GM19438 (cell line): ENCODE data around the gene PDAP1.
"Not testable (repeated sequence)": the region's sequence is repeated elsewhere in the genome, so short reads cannot be mapped to it uniquely, and the experiment has no call there.

Experiments
- ATAC-seq: cut with Tn5 transposase; IDR thresholded peaks from one replicate; pipeline ENCODE4 v1.9.1; 2021; ENCODE audit warnings: low read depth; ENCODE audit not compliant: unreplicated experiment

Gene PDAP1, protein sequence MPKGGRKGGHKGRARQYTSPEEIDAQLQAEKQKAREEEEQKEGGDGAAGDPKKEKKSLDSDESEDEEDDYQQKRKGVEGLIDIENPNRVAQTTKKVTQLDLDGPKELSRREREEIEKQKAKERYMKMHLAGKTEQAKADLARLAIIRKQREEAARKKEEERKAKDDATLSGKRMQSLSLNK

DNA sequence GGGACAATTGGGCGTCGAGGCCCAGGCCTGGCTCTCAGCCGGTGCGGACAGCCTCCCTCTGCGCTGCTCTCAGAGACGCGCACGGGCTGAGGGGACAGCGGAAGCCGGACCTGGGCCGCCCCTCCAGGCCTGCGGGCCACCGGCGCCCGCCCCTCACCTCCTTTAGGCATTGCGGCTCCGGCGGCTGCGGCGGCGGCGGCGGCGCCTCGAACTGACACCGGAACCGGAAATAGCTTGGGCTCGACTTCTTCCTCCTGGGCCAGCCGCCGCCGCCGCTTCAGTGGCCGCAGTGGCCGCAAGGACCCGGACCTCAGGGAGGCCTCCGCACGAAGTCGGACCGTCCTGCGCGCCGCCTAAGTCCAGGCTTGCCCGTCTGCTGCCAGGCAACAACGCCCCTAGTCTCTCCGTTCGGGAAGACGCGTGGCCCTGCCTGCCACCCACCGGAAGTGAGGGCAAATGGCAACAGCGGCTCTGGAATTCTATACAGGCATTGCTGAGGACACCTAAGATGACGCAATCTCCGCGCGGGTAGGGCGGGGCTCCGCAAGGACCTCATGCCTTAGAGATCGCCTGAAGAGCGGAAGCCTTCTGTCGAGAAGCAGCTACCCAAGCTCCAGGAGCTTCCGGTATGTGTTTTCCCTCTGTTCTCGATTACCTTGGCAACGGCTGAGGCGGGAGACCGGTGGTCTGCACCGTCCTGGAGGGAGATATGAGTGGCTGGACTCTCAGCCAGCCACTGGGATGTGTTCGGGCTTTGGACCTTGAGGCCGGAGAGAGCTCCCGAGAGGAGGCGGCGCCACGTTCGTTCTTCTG lies at the start of gene PDAP1, which contains the start of gene BUD31:
PDAP1 (minus strand) TSS at position 219 of the 813 bp plus-strand sequence; CDS start at position 170, 49 bp downstream.
BUD31 (plus strand) TSS at position 591 of the 813 bp plus-strand sequence. CDS start 2,124 bp downstream, outside the sequence.
- peak; percentile 83 for ATAC-seq

DNA sequence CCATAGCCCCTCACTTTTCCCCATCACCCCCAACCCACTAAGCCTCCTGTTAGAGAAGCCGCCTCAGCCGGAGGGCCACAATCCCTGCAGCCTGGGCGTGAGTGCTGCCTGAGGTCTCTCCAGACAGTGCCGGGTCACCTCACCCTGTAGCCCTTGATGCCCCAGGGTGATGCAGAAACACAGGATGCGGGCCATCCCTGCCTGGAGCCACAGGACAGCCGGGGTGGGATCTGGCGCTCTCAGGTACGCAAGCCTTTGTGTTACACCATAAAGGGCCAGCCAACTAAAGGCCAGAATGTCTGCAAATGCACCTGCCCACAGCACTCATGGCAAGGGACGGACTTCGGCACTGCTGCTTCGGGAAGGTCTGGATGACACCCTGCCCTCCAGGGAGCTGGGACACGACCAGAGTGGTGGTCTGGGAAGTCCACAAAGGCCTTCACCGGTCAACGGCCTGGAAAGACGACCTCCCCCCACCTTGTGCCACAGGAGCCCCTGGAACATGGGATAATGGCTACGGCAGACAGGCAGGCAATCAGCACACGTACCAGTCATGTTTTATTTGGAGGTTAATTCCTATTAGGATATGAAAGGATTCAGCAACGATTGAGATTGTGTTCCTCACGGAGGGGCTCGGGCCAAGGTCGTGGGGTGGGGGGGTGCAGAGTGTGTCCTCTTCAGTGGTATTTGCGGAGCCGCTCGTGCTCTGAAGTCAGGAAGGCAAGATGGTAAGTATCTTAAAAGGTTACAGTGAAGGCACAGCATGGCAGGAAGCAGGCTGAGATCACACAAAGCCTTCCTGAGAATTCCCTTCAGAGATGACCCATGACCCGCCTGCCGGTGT lies 49.5 kb upstream of the PDAP1 start:
- no peak for ATAC-seq

DNA sequence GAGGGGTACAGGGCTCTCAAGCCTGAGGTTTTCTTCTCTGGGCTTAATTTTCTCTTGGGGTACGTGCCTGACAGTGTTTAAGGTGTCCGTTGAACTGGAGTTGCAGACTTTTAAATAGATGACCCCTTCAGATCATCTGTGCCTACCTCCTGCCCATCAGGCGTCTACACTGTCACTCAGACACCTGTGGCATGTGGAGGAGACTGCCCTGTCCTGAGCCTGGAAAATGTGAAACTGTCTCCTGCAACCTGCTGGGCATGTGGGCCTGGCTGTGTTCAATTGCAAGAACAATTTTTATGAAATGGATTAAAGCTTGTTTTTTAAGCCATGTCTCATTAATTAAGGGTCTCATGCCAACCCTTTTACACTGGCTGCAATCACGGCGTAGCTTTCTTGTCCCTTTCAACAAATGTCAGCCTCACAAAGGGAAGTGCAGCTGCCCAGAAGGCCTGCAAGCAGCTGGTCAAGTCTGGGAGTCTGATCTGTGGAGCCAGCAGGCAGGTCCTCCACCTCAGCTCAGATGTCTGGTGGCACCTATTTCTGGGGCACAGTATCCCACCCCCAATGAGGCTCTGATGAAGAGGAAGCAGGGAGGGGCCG lies 48.8 kb upstream of the PDAP1 start:
- ATAC-seq = no peak

DNA sequence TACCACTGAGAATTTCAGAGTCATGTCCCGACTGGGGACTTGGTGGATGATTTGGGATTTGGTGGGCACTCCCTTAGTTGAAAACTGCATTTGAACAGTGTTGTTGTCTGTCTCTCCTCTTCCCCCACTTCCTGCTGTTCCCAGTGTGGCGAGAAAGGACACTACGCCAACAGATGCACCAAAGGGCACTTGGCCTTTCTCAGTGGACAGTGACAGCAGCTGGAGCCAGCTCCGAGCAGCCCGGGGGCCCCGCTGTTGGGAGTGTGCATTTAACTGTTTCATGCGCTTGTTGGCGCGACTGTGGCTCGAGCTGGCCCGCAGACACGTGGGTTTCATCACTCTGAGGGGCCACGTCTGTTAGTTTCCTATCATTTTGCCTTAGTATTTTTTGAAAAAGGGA lies 47.9 kb upstream of the PDAP1 start:
- ATAC-seq = no peak

DNA sequence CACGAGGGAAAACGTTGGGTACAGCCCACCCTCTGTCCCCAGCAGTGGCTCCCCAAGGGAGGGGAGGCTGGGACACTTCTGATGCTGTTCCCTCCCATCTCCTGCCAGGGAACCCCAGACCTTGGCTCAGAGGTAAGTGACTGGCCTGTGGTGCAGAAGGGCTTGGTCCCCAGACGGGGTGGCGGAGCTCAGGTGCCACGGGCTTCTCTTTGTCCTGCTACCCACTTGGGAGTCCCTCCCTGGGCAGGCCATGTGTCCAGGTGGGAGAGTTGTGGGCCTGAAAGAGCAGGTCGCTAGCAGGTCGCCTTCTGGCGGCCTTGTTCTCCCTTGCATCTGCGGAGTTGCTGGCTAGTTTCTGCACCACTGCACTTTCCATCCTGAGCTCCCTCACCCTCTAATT lies 47.5 kb upstream of the PDAP1 start:
- ATAC-seq = no peak

DNA sequence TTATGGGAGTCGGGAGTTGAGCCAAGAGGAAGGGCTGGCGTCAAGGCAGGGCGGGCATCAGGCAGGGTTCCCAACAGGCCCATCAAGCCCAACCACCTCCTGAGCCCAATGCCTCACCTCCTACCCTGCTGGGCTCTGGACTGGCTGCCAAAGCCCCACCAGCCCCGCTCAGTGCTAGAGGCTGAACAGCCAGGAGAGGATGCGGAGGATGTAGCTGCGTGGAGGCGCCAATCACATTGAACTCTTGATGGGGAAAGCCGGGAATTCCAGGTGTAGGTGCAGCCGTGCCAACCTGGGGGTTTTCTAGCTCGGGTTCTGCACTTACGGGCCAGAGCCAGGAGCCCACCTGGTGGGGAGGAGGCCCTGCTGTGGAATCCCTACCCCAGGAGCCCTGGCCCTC lies 44.7 kb upstream of the PDAP1 start:
- no peak for ATAC-seq

DNA sequence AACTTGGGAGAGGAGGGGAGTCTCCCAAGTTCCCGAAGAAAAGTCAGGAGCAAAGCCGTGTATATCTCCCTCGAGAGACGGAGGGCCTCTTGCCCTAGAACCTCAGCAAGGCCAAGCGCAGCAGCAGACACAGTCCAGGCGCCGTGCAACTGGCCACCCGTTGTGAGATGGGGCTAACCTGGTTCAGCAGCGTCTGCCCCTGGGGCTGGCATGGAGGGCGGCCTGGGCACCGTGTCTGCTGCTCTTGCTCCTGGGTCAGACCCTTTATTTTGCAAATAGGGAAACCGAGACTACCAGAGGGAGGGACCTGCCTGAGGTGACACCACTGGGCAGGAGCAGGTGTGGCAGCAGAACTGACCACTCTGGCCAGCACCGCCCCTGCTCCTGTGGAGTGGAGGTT lies 44.1 kb upstream of the PDAP1 start:
- no peak for ATAC-seq

DNA sequence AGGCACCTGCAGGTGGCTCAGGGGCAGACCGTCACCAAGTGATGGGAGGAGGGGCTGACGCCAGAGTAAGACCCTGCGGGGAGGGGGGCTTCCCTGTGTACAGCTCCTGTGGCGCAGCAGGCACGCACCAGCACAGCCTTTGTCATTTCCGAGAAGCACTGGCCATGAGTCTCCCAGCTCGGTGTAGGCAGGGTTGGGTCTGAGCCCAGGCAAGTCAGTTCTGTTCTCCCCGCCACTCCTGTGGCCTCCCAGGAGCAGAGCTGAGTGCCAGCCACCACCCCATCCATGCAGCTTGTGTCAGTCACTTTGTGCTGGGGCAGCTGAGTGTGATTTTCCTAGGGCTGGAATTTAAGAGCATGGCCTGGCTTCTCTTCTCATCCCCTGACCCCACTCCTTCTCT lies 43.5 kb upstream of the PDAP1 start:
- ATAC-seq = no peak

DNA sequence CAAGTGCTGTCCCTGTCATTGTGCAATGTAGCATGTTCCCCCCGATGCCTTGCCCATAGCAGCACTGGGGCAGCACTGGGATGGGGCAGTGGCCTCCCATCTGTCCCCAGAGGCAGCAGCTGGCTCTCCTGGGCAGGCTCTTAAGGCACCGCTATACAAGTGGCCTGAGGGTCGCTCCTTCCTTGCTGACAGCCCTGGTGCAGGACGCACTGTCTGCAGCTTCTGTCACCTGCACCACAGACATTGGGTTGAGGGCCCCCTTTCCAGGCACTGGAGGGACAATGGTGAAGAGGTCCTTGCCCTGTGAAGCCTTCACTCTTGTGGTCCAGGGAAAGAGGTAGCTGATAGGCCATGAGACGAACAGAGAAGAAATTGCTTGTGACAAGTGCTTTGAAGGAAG lies 40.9 kb upstream of the PDAP1 start:
- ATAC-seq = no peak

DNA sequence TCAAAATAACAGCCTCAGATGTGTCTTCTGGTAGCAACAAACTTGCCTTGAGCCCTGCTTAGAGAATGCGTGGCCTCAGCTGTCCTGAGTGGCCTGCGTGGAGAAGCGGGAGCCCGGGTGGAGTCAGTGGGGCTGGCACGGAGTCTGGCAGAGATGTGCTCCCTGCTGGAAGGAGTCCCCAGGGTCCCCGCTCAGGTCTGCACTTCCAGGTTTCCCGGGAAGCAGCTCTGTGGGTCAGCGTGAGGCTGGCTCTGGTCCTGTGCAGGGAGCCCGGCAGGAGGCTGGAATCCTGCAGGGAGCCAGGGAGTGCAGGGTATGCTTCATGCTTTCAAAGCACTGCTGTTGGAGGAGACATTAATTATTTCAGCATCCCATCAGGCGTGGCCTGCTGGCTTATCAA lies 40.5 kb upstream of the PDAP1 start:
- ATAC-seq = no peak

DNA sequence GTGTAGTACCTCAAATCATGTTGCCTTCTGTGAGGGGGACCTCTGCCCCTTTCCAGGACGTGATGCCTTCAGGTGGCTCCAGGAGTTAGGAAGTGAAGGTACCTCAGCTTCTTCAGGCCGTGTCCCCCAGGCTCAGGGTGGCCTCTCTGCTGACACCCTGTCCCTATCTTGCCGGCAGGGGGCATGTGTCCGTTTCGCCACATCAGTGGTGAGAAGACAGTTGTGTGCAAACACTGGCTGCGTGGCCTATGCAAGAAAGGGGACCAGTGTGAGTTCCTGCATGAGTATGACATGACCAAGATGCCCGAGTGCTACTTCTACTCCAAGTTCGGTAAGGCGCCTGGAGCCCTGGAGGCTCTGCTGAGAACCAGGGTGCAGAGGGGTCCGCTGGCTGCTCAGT lies 39.5 kb upstream of the PDAP1 start:
- no peak for ATAC-seq

DNA sequence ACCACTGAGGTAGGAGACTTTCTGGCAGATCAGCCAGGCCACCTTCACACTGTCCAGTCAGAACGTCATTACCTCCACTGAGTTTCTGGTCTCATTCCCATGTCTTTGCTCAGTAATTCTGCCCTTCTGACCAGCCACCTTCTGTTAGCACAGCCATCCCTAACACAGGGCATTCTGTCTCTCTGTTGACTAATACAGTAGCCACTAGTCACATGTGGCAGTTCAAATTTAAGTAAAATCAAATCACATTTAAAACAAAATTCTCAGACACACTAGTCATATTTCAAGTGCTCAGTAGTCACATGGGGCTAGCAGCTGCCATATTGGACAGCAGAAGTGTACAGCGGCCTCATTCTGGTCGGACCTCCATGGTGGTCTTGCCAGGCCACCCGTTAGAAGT lies 37.7 kb upstream of the PDAP1 start:
- no peak for ATAC-seq

DNA sequence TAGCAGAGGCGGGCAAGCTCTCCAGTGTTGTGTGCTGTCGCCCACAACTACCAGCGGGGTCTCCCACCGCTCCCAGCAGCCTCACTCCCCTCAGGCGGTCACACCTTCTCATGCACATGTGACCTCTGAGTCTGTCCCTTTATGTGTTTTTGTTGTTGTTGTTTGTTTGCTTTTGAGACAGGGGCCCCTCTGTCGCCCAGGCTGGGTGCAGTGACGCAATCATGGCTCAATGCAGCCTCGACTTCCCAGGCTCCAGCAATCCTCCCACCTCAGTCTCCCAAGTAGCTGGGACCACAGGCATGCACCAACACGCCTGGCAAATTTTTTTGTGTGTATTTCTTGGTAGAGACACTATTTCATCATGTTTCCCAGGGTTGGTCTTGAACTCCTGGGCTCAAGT lies 31.8 kb upstream of the PDAP1 start:
- ATAC-seq = no peak

DNA sequence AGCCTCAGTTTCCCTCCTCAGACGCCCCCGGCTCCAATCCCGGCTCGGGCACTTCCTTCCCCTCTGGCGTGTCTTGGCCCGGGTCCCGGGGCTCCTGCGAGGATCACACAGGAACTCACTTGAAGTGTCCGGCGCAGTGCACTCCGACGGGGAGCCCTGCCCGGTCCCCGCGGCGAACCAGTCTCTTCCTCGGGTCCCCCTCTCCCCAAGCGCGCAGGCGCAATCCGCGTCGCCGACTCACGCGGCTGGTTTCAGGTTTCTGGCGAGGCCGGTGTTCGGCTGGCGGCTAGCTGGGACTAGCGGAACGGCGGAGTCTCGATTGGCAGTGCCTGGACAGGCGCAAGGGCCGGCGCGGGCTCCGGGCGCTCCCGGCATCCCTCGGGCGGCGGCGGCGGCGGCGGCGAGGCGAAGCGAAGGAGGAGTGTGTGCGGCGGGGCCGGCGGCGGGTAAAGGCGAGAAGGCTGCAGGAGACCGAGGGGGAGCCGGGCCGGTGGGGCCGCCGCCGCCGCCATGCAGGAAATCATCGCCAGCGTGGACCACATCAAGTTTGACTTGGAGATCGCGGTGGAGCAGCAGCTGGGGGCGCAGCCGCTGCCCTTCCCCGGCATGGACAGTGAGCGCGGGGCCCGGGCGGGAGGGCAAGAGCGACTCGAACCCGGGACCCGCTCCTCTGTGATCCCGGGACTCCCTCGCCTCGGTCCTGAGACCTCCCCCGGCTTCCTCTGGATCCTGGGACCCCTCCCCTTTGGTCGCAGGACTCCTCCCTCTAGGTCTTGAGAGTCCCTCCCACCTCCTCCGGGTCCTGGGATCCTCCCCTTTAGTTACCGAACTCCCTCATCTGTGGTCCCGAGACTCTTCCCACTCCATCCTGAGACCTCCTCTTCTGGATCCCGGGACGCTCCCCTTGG lies 30.4 kb upstream of the PDAP1 start, which contains the start of the genes CPSF4 and PTCD1:
CPSF4 (plus strand) TSS at position 371 of the 908 bp plus-strand sequence; CDS start at position 511, 140 bp downstream.
PTCD1 (minus strand) TSS at position 226 of the 908 bp plus-strand sequence. CDS start 3,556 bp downstream, outside the sequence.
- ATAC-seq = peak; percentile 94

DNA sequence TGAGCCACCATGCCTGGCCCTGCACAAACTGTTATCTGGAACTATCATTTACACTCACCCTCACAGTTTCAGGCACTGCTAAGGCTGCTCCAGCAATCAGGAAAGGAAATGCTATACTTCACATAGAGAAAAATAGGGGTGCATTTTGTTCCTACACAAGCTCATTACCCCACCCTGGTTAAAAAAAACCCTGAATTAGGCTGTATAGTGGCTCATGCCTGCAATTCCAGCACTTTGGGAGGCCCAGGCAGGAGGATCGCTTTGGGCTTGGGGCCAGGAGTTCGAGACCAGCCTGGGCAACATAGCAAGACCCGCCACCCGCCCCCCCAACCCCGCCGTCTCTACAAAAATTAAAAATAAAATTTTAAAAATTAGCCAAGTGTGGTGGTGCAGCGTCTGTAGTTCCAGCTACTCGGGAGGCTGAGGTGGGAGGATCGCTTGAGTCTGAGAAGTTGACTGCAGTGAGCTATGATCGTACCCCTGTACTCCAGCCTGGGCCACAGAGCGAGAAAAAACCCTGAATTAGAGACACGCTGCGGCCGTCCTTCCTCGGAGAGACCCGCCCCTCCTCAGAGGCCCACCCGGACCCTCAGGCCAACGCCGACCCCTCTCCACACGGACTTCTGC lies 29.7 kb upstream of the PDAP1 start:
- ATAC-seq = no peak

DNA sequence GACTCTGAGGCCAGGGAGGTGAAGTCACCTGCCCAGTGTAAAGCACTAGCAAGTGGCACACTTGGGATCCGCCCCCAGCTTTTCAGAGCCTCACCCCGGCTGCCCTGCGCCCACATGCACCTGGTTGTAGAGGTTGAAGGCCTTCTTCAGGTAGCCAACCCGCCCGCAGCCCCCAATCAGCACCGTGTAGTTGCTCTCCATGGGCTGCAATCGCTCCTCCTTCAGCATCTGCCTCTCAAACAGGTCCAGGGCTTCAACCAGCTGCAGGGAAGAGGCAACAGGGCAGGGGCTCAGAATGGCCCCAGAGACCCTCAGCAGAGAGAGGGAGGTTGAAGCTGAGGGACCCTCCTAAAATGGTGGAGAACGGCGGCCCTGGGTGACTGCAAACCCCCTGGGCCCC lies 24.8 kb upstream of the PDAP1 start:
- ATAC-seq = no peak

DNA sequence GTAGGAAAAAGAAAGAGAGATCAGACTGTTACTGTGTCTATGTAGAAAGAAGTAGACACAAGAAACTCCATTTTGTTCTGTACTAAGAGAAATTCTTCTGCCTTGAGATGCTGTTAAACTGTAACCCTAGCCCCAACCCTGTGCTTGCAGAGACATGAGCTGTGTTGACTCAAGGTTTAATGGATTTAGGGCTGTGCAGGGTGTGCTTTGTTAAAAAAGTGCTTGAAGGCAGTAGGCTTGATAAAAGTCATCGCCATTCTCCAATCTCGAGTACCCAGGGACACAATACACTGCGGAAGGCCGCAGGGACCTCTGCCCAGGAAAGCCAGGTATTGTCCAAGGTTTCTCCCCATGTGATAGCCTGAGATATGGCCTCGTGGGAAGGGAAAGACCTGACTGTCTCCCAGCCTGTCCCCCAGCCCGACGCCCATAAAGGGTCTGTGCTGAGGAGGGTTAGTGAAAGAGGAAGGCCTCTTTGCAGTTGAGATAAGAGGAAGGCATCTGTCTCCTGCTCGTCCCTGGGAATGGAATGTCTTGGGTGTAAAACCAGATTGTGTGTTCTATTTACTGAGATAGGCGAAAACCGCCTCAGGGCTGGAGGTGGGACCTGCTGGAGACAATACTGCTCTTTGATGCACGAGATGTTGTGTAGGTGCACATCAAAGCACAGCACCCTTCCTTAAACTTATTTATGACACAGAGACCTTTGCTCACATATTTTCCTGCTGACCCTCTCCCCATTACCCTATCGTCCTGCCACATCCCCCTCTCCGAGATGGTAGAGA lies 23.6 kb upstream of the PDAP1 start:
- ATAC-seq = not testable (repeated sequence)

DNA sequence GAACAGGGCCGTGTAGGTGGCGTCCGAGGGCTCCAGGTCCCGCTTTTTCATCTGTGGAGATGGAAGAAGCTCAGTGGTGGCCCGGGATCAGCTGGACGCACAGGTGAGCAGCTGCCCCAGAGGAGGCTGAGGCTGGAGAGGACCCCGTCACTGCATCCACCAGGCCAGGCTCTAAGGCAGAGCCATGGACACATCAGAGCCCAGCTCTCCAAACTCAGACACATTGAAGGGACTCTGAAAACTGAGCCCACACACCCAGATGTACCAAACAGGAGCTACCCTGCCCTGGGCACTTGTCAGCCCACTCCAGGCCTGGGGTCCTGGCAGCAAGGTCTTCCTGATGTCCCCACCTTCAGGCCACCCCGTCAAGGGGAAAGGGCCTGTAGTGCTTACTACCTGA lies 21.4 kb upstream of the PDAP1 start:
- no peak for ATAC-seq
